Esophagus squamous epithelium (tissue), 5 donors: ENCODE results near the gene SLC16A9. TPM values are rescaled to one million over a fixed set of nuclear protein-coding genes. Genes with fewer than 3 reads are reported as not detected.

Experiments used
- DNase-seq: peaks from one replicate; lab custom pipeline; 2025; lab: John Stamatoyannopoulos, UW
- H3K27ac ChIP-seq, 4 donors: fragments of 200-600 bp; sonication (generic); one replicate each; pipeline ENCODE4 v1.5.1; 2016 to 2019; ENCODE audit warnings: mild to moderate bottlenecking in 1 of 4
- H3K27me3 ChIP-seq, 4 donors: fragments of 200-600 bp; sonication (generic); 1 replicate in 3 of 4; 2 replicates in 1 of 4; pipeline versions ENCODE4 v1.5.1 to v1.6.0; 2017 to 2021; ENCODE audit warnings: antibody characterized with exemption in 1 of 4
- H3K36me3 ChIP-seq, 3 donors: fragments of 200-600 bp; sonication (generic); one replicate each; pipeline ENCODE4 v1.5.1; 2016 to 2019
- H3K4me1 ChIP-seq, 3 donors: fragments of 200-600 bp; sonication (generic); one replicate each; pipeline ENCODE4 v1.5.1; 2017 to 2019
- H3K4me3 ChIP-seq, 4 donors: fragments of 200-600 bp; sonication (generic); 1 replicate in 3 of 4; 2 replicates in 1 of 4; pipeline ENCODE4 v1.5.1; 2016 to 2019; ENCODE audit warnings: mild to moderate bottlenecking in 2 of 4, moderate library complexity in 1 of 4
- H3K9me3 ChIP-seq, 3 donors: fragments of 200-600 bp; sonication (generic); one replicate each; pipeline ENCODE4 v1.5.1; 2016 to 2019
- POLR2A ChIP-seq, 4 donors: fragments of 450-650 bp; IDR thresholded peaks; one replicate each; pipeline ENCODE4 v1.6.1; 2017; ENCODE audit warnings: antibody characterized with exemption in 4 of 4, mild to moderate bottlenecking in 4 of 4, moderate library complexity in 3 of 4
- WGBS, 2 donors: methylation state at CpG; one replicate each; pipeline ENCODE4 v1.1.5; 2018; 5-methylcytosine and 5-hydroxymethylcytosine counted together
- intact Hi-C: fragments of 100-400 bp; cut with DNase I; formaldehyde crosslinking; loops from one replicate; pipeline ENCODE4 v1.15.0; 2022
- total RNA-seq, 4 donors: library from RNA; depleted of rRNA; stranded (reverse); fragments of >200 nt; gene quantifications; one replicate each; pipeline ENCODE4 v1.1.0, GENCODE V29; 2016
- TF ChIP-seq, protein P1 (sequence below), 6 experiments: fragments of 450-650 bp in 4 of 6; fragments of 200-600 bp in 2 of 6; sonication (generic) in 2 of 6; IDR thresholded peaks; one replicate each; pipeline ENCODE4 v1.5.1; 2016 to 2019; ENCODE audit warnings: antibody characterized with exemption in 6 of 6, mild to moderate bottlenecking in 4 of 6, moderate library complexity in 4 of 6
- donor health status: DM: yes; HTN: yes; CAD: no.

The SLC16A9 gene
- total RNA-seq, 4 donors from 2014 or later = 7.8 to 25.6 (median 15.0) TPM

GRCh38 chr10:59624136-59624535, 85.5 kb downstream of the SLC16A9 start:
- intact Hi-C loops = no loop called here
- WGBS, 2 donors = 80 to 96% methylated on average over 3 of the region's 3 CpGs
- Histone ChIP-seq H3K27me3 (no peaks in the 10 kb centered on the region), H3K27ac (no peak overlapping the region), H3K9me3 (no peaks in the 10 kb centered on the region), H3K4me3 (no peak overlapping the region), H3K36me3 (no peaks in the 10 kb centered on the region), H3K4me1 (peaks cover 0 to 14% (median 3%) of the 10 kb centered on the region in 3 donors)
- TF ChIP-seq, protein P1, sequence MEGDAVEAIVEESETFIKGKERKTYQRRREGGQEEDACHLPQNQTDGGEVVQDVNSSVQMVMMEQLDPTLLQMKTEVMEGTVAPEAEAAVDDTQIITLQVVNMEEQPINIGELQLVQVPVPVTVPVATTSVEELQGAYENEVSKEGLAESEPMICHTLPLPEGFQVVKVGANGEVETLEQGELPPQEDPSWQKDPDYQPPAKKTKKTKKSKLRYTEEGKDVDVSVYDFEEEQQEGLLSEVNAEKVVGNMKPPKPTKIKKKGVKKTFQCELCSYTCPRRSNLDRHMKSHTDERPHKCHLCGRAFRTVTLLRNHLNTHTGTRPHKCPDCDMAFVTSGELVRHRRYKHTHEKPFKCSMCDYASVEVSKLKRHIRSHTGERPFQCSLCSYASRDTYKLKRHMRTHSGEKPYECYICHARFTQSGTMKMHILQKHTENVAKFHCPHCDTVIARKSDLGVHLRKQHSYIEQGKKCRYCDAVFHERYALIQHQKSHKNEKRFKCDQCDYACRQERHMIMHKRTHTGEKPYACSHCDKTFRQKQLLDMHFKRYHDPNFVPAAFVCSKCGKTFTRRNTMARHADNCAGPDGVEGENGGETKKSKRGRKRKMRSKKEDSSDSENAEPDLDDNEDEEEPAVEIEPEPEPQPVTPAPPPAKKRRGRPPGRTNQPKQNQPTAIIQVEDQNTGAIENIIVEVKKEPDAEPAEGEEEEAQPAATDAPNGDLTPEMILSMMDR (IDR thresholded peaks at IDR 0.05) = no peak
- no peak for TF ChIP-seq POLR2A (IDR thresholded peaks at IDR 0.05)
- no peak for DNase-seq

DNA sequence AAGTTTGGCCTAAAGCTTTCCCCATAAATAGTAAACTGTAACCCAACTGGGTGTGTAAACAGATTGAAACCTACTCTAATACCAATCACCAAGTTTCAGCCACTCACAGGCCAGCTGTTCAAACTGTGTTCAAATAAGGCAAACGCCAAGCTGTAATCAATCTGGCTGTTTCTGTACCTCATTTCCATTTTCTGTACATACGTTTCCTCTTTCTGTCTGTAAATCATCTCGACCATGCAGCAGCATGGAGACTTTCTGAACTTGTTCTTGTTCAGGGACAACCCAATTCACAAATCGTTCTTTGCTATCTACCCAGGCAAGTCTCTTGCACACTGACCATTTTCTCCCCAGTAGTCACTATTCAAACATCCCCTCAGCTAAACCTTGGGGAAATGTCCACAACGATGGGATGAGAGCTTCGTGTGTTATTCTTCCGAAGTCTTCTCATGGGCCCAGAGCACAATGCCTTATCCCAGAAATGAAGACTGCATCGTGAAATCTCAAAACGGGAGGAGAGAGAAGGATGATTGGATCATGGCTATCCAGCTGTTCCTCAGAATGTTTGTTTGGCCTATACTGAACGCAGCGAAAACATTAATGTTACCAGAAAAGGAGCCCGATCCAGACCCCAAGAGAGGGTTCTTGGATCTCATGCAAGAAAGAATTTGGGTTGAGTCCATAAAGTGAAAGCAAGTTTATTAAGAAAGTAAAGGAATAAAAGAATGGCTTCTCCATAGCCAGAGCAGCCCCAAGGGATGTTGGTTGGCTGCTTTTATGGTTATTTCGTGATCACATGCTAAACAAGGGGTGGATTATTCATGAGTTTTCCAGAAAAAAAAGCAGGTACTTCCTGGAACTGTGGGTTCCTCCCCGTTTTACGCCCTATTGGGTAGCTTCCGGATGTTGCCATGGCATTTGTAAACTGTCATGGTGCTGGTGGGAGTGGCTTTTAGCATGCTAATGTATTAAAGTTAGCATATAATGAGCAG, 86.2 kb downstream of the SLC16A9 start:
- Histone ChIP-seq H3K27me3 (no peaks in the 10 kb centered on the region), H3K27ac (peak overlapping the region in 1 of 4 donors; percentile 6), H3K4me3 (no peak overlapping the region), H3K36me3 (no peaks in the 10 kb centered on the region), H3K9me3 (no peaks in the 10 kb centered on the region), H3K4me1 (peaks cover 0 to 15% (median 3%) of the 10 kb centered on the region in 3 donors)
- WGBS, 2 donors = 67 to 72% methylated on average over 16 of the region's 16 CpGs
- no peak for DNase-seq
- intact Hi-C loops = no loop called here
- no peak for TF ChIP-seq POLR2A (IDR thresholded peaks at IDR 0.05)
- TF ChIP-seq, protein P1 (IDR thresholded peaks at IDR 0.05) = no peak

DNA sequence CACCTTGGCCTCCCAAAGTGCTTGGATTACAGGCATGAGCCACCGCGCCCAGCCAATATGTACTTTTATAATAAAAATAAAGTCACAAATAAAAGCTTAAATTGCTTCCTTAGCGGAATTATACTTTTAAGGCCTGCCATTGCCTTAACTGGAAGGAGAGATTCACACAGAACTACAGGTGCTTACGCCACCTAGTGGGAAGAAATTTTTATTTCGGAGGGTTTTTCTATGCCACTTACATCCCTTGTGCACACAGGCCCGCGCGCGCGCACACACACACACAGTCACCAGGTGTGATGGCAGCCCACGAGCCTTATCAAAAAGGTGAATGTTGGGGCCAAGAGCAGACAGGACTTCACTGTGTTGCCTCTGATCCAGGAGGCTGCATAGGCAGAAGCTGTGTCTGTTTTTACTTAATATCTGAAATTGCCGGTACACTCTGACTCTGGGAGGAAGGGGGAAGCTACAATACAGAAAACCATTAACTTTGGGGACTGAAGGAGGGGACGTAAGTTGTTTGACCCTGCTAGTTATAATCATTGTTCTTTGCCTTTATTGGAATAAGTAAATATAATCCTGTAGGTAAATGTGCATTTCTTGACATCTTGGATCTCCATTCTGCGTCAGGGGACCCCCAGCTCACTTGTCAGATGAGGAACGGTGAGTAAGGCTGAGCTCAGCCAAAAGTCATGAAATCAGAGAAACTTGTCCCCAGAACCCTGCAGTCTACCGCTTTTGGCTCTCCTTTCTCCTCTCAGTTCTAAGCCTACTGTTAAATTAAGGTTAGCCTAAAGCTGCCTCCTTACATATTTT, 87.1 kb downstream of the SLC16A9 start:
- Histone ChIP-seq H3K36me3 (no peaks in the 10 kb centered on the region), H3K27me3 (no peaks in the 10 kb centered on the region), H3K9me3 (no peaks in the 10 kb centered on the region), H3K4me3 (no peak overlapping the region), H3K4me1 (peaks cover 0 to 16% (median 3%) of the 10 kb centered on the region in 3 donors), H3K27ac (no peak overlapping the region)
- intact Hi-C loops = no loop called here
- 63 to 67% methylated on average over 16 of the region's 16 CpGs for WGBS, 2 donors
- DNase-seq = no peak
- TF ChIP-seq POLR2A (IDR thresholded peaks at IDR 0.05) = no peak
- TF ChIP-seq, protein P1 (IDR thresholded peaks at IDR 0.05) = peak in 5 of 6 experiments; percentile 34 to 68 (median 51)

- Histone ChIP-seq H3K4me1 (peaks cover 0 to 16% (median 3%) of the 10 kb centered on the region in 3 donors), H3K9me3 (no peaks in the 10 kb centered on the region), H3K27me3 (no peaks in the 10 kb centered on the region), H3K27ac (no peak overlapping the region), H3K36me3 (no peaks in the 10 kb centered on the region), H3K4me3 (no peak overlapping the region)
- TF ChIP-seq, protein P1 (IDR thresholded peaks at IDR 0.05) = no peak
- no peak for TF ChIP-seq POLR2A (IDR thresholded peaks at IDR 0.05)
- WGBS, 2 donors = 100% methylated on average over 1 of the region's 1 CpG
- intact Hi-C loops = no loop called here
- DNase-seq = no peak
Measured at GRCh38 chr10:59621771-59622170, 87.9 kb downstream of the SLC16A9 start.
